ENCODE data around the gene LRRC10.

DNA sequence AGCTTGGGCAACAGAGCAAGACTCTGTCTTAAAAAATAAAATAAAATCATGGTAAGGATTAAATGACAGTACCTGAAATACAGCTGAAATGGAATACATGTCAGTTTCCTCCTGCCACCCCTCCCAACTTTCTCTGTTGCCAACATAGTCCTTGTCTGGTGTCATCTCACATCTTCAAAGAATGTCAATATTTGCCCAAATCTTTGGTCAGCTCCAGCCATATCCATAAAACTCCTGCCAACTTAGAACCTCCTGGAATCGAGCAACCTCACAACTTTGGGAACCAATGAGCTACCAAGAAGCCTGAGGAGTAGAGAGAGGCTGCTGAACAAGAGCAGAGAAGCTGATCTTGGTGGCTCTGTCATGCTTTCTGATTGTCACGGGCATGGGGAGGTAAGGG, 10.8 kb upstream of the LRRC10 start:
- TF ChIP-seq CTCF (IDR thresholded peaks at IDR 0.05), result no peak
- TF ChIP-seq POLR2A (IDR thresholded peaks at IDR 0.05), result no peak

All from uterus (tissue), 2 donors.